GM21528 (cell line): ENCODE data around the gene PLXNB1.

Source experiments
- ATAC-seq: cut with Tn5 transposase; IDR thresholded peaks from one replicate; pipeline ENCODE4 v1.9.1; 2021; ENCODE audit warnings: mild to moderate bottlenecking, moderate library complexity; ENCODE audit not compliant: unreplicated experiment, low FRiP score

PLXNB1 gene

DNA sequence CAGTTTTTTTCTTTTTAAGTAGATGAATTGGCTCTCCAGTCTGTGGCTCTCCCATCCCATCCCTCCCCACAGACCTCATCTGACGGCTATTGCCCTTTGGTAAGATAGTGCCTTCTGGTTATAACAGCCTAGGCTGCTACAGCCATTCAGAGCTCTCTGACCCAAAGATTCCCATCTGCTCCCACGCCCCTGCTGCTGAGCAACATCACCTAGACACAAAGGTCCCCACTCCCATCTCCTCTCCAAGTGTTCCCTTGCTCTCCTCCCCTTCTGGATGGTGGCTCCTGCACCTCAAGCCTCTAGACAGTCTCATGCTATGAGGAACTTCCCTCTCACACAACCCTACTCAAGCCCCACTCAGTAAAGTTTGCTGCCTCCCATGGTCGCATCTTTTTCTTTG is 34.2 kb downstream of the PLXNB1 start:
- no peak for ATAC-seq

DNA sequence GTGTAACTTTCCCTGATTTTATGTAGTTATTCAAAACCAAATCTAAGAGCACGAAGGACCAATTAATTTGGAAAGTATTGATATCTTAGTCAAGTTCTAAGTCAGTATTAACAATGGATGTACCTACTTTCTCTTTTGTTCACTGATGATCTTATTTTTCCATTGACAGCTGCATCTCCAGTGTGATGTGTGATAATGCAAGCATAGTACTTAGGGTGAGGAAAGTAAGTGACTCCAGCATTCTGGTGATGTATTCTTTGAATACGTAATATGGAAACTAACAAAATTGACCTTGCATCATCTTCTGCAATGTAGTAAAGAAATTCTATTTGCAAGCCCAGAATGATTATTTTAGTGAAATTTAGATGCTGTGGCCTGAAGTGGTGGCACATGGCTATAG is 35.5 kb downstream of the PLXNB1 start:
- no peak for ATAC-seq

DNA sequence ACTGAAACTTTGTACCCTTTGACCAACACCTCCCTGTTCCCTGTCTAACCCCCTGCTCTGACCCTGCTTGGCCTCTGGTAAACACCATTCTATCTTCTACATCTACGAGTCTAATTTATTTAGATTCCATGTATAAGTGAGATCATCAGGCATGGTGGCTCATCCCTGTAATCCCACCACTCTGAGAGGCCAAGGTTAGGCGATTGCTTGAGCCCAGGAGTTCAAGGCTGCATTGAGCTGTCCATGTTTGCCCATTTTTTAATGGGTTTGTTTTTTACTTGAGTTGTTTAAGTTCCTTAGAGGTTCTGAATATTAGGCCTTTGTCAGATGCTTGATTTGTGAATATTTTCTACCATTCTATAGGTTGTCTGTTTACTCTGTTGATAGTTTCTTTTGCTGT is 40.9 kb downstream of the PLXNB1 start:
- no peak for ATAC-seq

DNA sequence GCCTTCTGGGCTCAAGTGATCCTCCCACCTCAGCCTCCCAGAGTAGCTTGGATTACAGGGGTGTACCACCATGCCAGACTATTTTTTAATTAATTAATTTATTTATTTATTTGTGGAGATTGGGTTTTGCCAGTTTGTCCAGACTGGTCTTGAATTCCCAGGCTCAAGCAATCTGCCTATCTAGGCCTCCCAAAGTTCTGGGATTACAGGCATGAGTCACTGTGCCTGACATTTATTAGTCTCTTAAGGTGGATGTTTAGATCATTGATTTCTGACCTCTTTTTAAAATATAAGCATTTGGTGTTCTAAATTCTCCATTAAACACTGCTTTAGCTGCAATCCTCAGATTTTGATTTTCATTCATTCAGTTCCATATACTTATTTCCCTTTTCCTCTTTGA is 42.3 kb downstream of the PLXNB1 start:
- no peak for ATAC-seq

DNA sequence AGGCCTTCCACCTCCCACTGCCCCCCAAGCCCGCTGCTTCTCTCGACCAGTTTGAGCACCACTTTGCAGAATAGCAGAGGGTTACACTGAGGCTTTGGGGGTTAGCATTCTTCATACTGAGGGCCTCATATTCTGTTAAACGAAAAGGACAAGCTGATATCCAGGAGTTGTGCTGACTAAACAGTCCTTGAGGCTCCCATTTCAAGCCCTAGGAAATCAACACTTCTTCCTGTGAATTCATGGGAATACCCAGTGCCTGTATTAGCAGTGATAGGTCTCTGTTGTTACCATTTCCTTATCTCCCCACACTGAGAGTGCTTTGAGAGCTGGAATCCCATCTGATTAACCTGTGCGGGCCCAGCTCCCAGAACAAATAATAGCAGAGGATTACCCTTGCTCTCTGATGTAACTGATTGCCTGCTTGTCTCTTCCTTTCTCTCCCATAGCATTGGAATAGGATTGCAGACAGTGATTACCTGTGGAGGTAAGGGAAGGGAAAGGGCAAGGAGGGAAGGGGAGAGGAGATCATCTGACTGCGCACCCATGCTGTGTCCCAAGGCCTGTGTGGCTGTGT is 56.9 kb downstream of the PLXNB1 start:
- ATAC-seq: no peak

DNA sequence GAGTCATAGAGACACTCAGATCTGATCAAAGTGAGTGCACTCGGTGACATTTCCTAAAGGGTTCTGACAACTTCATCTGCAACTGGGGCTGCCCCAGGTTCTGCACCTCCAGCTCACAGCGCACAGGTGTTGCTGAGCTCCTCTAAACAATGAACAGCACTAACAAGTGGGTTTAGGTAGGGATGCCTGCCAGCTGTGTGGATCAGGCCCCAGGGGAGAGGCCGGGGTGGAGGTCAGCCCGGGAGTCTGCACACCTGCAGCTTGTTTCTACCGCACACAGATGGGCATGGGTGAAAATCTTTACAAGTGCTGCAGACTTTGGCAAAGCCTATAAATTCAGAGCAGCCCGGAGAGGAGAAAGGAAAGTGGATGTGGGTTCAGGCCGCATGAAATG is 57.5 kb downstream of the PLXNB1 start:
- ATAC-seq: no peak

DNA sequence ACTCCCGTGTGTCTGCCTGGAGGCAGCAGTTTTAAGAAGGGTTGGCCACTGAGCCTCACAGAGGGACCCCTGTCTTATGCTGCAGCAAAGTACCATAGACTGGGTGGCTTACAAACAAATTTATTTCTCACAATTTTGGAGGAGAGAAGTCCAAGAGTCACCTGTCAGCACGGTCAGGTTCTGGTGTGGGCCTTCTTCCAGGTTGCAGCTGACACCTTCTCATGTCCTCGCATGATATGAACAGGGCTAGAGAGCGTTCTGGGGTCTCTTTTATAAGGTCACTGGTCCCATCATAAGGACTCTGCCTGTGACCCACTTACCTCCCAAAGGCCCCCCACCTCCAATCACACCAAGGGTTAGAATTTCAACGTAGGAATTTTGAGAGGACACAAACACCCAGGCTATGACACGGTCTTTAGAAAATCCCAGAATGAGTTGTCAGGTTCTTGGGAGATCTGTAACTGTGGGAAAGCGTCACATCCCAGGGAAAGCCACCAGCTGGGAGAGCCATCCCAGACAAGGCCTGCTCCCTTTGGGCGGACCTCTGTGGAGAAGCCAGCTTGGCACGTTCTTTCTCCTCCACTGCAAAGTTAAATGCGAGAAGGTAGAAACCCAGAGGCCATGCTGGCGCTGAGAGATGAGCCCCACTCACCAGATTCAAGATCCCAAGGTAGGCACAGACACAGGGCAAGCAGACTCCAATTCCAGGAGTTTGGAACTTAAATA is 58.1 kb downstream of the PLXNB1 start, which contains the start of gene FBXW12:
Gene FBXW12 (plus strand): TSS at position 569 of the 726 bp plus-strand sequence. CDS start 549 bp downstream, outside the sequence.
- no peak for ATAC-seq

DNA sequence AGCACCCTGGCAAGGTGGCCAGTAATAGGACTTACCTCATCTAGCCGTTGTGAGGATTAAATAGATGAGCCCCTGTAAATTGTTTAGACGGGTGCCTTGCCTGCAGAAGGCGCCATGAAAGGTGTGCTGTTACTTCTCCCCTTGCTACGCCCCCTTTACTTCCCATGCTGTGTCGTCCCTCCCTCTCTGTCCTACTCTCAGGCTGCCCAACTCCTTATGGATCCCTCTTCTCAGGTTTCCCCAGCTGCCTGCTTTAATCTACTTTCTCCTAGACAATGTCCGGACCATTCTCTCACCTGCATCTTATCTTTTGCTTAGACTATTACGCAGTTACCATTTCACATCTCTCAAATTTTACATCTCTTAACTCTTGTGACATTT is 59.6 kb downstream of the PLXNB1 start:
- no peak for ATAC-seq

DNA sequence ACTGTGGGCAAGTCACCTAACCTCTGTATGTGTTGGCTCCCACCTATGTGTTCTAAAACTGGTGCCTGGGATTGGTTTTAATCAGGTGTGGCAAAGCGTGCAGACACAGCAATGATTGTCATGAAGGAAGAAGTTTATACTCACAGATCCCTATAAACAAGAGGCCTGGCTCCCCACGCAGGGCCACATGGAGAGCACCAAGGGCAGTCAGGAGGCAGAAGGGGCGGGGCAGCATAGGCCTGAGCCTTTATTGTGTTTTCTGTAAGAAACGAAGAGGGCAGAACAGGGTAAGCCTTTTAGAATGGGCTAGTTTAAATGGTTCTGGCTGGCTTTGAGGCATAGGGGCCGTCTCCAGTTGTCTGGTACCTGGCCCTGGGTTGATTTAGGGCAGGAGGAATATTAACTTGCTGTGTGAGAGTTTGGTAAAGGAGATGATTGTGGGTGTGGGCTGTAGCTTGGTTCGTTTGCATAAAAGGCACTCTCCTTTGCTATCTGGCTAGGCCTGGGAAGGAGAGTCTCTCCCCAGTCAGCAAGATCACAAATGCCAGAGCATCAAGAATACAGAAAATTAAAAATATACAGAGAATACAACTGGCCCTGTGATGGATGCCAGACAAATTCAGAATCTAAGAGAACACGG is 60.1 kb downstream of the PLXNB1 start:
- ATAC-seq: no peak

DNA sequence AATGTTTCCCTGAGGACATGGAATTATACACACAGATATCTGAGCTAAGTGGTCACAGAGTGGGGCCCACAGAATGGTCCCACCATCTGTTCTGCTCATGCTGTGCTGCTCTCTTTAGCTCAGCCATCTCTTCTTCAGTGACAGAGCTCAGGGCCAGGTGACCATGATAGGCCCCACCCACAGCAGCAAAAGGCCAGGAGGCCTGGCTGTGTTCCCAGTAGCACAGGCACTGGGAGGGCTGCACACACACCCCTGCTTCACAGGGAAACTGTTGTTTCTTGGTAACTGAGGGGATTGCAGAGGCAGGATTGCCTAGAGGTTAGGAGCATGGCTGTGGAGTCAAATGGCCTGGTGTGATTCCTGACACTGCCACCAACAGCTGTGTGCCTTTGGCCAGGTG is 62.7 kb downstream of the PLXNB1 start:
- ATAC-seq: no peak

DNA sequence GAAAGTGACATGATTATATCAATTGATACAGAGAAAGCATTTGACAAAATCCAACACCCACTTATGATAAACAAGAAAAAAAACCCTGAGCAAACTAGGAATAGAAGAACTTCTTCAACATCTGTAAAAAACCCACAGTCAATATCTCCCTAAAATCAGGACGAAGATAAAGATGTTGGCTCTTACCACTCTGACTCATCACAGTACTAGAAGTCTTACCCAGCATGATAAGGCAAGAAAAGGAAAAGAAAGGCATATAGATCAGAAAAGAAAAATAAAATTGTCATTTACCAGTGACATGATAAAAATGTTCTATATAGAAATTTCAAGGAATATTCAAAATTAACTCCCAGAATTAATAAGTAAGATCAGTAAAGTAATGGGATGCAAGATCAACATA is 65.0 kb downstream of the PLXNB1 start:
- no peak for ATAC-seq

DNA sequence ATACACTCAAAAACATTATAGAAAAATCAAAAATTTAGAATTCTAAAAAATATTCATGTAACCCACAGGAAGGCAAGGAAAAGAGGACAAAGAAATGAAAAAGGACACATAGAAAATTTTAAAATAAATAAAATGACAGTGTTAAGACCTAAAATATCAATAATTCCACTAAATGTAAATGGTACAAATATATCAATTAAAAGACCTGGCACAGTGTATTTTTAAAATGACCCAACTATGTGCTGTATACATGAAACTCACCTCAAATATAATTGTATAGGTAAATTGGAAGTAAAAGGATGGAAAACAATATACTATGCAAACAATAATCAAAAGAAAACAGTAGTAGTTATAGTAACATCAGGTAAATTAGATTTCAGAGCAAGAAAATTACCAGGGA is 68.0 kb downstream of the PLXNB1 start:
- no peak for ATAC-seq

DNA sequence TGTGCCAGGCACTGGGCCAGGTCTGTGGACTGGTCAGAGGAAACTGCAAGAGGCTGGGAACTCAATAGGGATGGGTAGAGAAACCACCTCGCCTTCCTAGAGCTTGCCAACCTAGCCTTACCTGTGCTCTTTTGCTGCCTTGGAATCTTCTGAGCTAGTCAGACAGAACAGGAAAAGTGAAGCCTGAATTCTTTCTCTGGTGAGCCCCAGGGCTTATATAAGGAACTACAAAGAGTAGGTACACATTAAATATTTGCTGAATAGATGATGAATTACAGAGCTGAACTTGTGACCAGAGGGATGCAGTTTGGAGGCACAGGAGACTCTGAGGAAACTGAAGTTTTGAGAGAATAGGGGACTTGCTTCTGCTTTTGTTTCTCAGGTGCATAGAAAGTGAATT is 73.5 kb downstream of the PLXNB1 start:
- no peak for ATAC-seq

DNA sequence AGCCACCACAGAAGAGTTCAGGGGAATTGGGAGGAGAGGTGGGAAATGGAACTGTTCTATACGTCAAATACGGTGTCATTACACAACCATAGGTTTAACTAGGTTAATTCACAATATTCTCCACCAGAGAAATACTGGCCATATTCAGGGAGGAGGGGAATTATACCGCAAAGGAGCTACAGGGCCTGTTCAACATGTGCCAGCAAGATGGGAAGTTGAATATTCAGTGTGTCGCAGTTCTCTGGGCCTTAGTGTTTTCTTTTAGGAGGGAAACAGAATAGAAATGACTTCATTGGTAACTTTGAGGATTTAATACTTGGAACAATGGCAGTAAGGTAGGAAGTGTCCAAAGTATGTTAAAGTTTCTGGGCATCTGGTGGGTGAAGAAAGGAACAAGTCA is 75.9 kb downstream of the PLXNB1 start:
- no peak for ATAC-seq
